ENCODE data around the gene IRF6.

GRCh38 chr1:209749205-209749604 is 56.7 kb downstream of the IRF6 start:
- TF ChIP-seq CTCF (IDR thresholded peaks at IDR 0.05) (no peak), ATF3 (CRISPR knock-in tag; conservative IDR thresholded peaks at IDR 0.05) (no peak), SMAD4 (CRISPR knock-in tag; IDR thresholded peaks at IDR 0.05) (no peak), E2F1 (CRISPR knock-in tag; IDR thresholded peaks at IDR 0.05) (no peak), PREB (CRISPR knock-in tag; IDR thresholded peaks at IDR 0.05; ENCODE audit: borderline replicate concordance) (no peak), E2F5 (CRISPR knock-in tag; IDR thresholded peaks at IDR 0.05) (no peak), FOXP1 (CRISPR knock-in tag; IDR thresholded peaks at IDR 0.05; ENCODE audit: borderline replicate concordance) (no peak), HMGA2 (CRISPR knock-in tag; IDR thresholded peaks at IDR 0.05) (no peak), ZBTB21 (CRISPR knock-in tag; IDR thresholded peaks at IDR 0.05; ENCODE audit: borderline replicate concordance) (no peak), ZNF671 (CRISPR knock-in tag; IDR thresholded peaks at IDR 0.05) (no peak), STAT6 (CRISPR knock-in tag; conservative IDR thresholded peaks at IDR 0.05; ENCODE audit: low read depth) (no peak)
